H1 (cell line): ENCODE data around the gene STIM1. TPM values are rescaled to one million over a fixed set of nuclear protein-coding genes. Genes with fewer than 3 reads are reported as not detected.

ENCODE experiments used
- CTCF ChIA-PET: fragments of 300-600 bp; sonication (Branson Sonifier 250); formaldehyde crosslinking; loops from one replicate; lab custom pipeline; 2021; ENCODE audit not compliant: partially characterized antibody; lab: Charles Lee
- POLR2A ChIA-PET: fragments of 300-600 bp; sonication (Branson Sonifier 250); formaldehyde crosslinking; loops from one replicate; lab custom pipeline; 2021; ENCODE audit warnings: inconsistent platforms; ENCODE audit not compliant: partially characterized antibody; lab: Charles Lee
- DNase-seq, 2 experiments: peaks; one replicate each; pipeline versions ENCODE4 v3.0.0 to v3.0.0-alpha.2; 2010 to 2022; ENCODE audit warnings: low spot score in 2 of 2, low read depth in 1 of 2, mixed read lengths in 1 of 2
- FAIRE-seq: peaks from 2 replicates; lab custom pipeline; 2011; peaks lifted over from hg19 to GRCh38; lab: Jason Lieb, UNC
- H2AFZ ChIP-seq: 2 replicates; pipeline ENCODE4 v1.8.1; 2012; ENCODE audit warnings: low read length, inconsistent platforms
- H2AK5ac ChIP-seq: 2 replicates; pipeline ENCODE4 v1.6.1; 2013; ENCODE audit warnings: low read depth, low read length
- H2BK120ac ChIP-seq: replicated peaks from 2 replicates; pipeline ENCODE3; 2013; ENCODE audit warnings: low read depth, low read length, inconsistent platforms
- H2BK12ac ChIP-seq: 2 replicates; pipeline ENCODE4 v1.6.1; 2013; ENCODE audit warnings: low read depth, low read length
- H2BK15ac ChIP-seq: 2 replicates; pipeline ENCODE4 v1.6.1; 2013; ENCODE audit warnings: low read length
- H2BK20ac ChIP-seq: 2 replicates; pipeline ENCODE4 v1.6.1; 2013; ENCODE audit warnings: low read length
- H2BK5ac ChIP-seq: 2 replicates; pipeline ENCODE4 v1.6.1; 2013; ENCODE audit warnings: low read depth, low read length
- H3K14ac ChIP-seq: 2 replicates; pipeline ENCODE4 v1.6.1; 2013; ENCODE audit warnings: inconsistent platforms; ENCODE audit not compliant: insufficient read length
- H3K18ac ChIP-seq: 2 replicates; pipeline ENCODE4 v1.6.1; 2013; ENCODE audit warnings: low read length; ENCODE audit errors: extremely low read depth
- H3K23ac ChIP-seq: 2 replicates; pipeline ENCODE4 v1.6.1; 2013; ENCODE audit warnings: inconsistent platforms; ENCODE audit not compliant: insufficient read length
- H3K23me2 ChIP-seq: 2 replicates; pipeline ENCODE4 v1.6.1; 2013; ENCODE audit warnings: low read depth, low read length
- H3K27ac ChIP-seq: 2 replicates; pipeline ENCODE4 v1.6.1; 2011; ENCODE audit warnings: low read depth, low read length, inconsistent platforms
- H3K27me3 ChIP-seq, 4 experiments: replicated peaks in 1 of 4; 1 replicate in 1 of 4; 2 replicates in 3 of 4; pipeline versions ENCODE4 v1.6.1 to v1.8.1; 2011 to 2013; ENCODE audit warnings: low read length in 3 of 4, mild to moderate bottlenecking in 3 of 4, inconsistent platforms in 2 of 4, mixed read lengths in 2 of 4, moderate library complexity in 1 of 4; ENCODE audit not compliant: control insufficient read depth in 3 of 4, insufficient read depth in 3 of 4; ENCODE audit errors: extremely low read depth in 1 of 4
- H3K36me3 ChIP-seq, 4 experiments: 2 replicates each; pipeline versions ENCODE4 v1.6.1 to v1.8.1; 2011 to 2013; ENCODE audit warnings: mild to moderate bottlenecking in 4 of 4, low read length in 3 of 4, moderate library complexity in 2 of 4, control low read depth in 1 of 4, inconsistent platforms in 1 of 4; ENCODE audit not compliant: insufficient read depth in 4 of 4, control insufficient read depth in 2 of 4
- H3K4ac ChIP-seq: replicated peaks from 2 replicates; pipeline ENCODE3; 2013; ENCODE audit warnings: low read length, low read depth, mixed read lengths, inconsistent platforms; ENCODE audit not compliant: insufficient read length
- H3K4me1 ChIP-seq, 4 experiments: replicated peaks in 1 of 4; 1 replicate in 1 of 4; 2 replicates in 3 of 4; pipeline versions ENCODE4 v1.6.1 to v1.8.1; 2011 to 2013; ENCODE audit warnings: low read length in 3 of 4, inconsistent platforms in 2 of 4, mixed read lengths in 1 of 4; ENCODE audit not compliant: insufficient read depth in 4 of 4, control insufficient read depth in 3 of 4
- H3K4me2 ChIP-seq, 2 experiments: 2 replicates each; pipeline versions ENCODE4 v1.6.1 to v1.8.1; 2011 to 2013; ENCODE audit warnings: low read depth in 2 of 2, low read length in 2 of 2, control low read depth in 1 of 2, inconsistent platforms in 1 of 2, mild to moderate bottlenecking in 1 of 2; ENCODE audit not compliant: insufficient read depth in 1 of 2
- H3K4me3 ChIP-seq, 4 experiments: fragments of 200-600, 300-600 bp in 1 of 4; sonication (generic), shearing (Covaris generic), sonication (Bioruptor Twin) in 1 of 4; 2 replicates each; pipeline versions ENCODE4 v1.5.1 to v1.8.1; 2011 to 2016; ENCODE audit warnings: low read length in 4 of 4, low read depth in 3 of 4, control low read depth in 2 of 4, inconsistent platforms in 2 of 4, mild to moderate bottlenecking in 2 of 4, mixed read lengths in 1 of 4, moderate library complexity in 1 of 4; ENCODE audit not compliant: insufficient read depth in 2 of 4; ENCODE audit errors: extremely low read depth in 1 of 4
- H3K56ac ChIP-seq: replicated peaks from 2 replicates; pipeline ENCODE3; 2013; ENCODE audit warnings: low read depth, mild to moderate bottlenecking, mixed read lengths, low read length, inconsistent platforms; ENCODE audit not compliant: insufficient read length
- H3K79me1 ChIP-seq: 2 replicates; pipeline ENCODE4 v1.6.1; 2013; ENCODE audit warnings: low read depth, low read length, control low read depth
- H3K79me2 ChIP-seq, 2 experiments: 2 replicates each; pipeline versions ENCODE4 v1.6.1 to v1.8.1; 2012 to 2013; ENCODE audit warnings: low read length in 2 of 2, mild to moderate bottlenecking in 2 of 2, inconsistent platforms in 1 of 2; ENCODE audit not compliant: insufficient read depth in 2 of 2, control insufficient read depth in 1 of 2
- H3K9ac ChIP-seq, 4 experiments: replicated peaks in 1 of 4; 1 replicate in 1 of 4; 2 replicates in 3 of 4; pipeline versions ENCODE4 v1.6.1 to v1.8.1; 2011 to 2013; ENCODE audit warnings: low read depth in 3 of 4, low read length in 3 of 4, control low read depth in 2 of 4, mild to moderate bottlenecking in 2 of 4, moderate library complexity in 2 of 4, inconsistent platforms in 1 of 4; ENCODE audit errors: extremely low read depth in 1 of 4
- H3K9me3 ChIP-seq, 2 experiments: 2 replicates each; pipeline versions ENCODE4 v1.6.1 to v1.8.1; 2012 to 2013; ENCODE audit warnings: mild to moderate bottlenecking in 2 of 2, moderate library complexity in 2 of 2, control low read depth in 1 of 2, inconsistent platforms in 1 of 2, low read depth in 1 of 2, low read length in 1 of 2, mixed read lengths in 1 of 2; ENCODE audit not compliant: insufficient read depth in 2 of 2
- H4K20me1 ChIP-seq, 2 experiments: replicated peaks in 1 of 2; 2 replicates each; pipeline versions ENCODE3 to v1.8.1; 2011 to 2013; ENCODE audit warnings: inconsistent platforms in 2 of 2, low read length in 2 of 2, mild to moderate bottlenecking in 1 of 2; ENCODE audit not compliant: insufficient read depth in 2 of 2, control insufficient read depth in 1 of 2
- H4K5ac ChIP-seq: 2 replicates; pipeline ENCODE4 v1.6.1; 2013; ENCODE audit warnings: low read length, low read depth, mixed read lengths, inconsistent platforms; ENCODE audit not compliant: insufficient read length
- H4K8ac ChIP-seq: 2 replicates; pipeline ENCODE4 v1.8.0; 2013; ENCODE audit warnings: mild to moderate bottlenecking, moderate library complexity, low read length, inconsistent platforms; ENCODE audit not compliant: insufficient read depth; ENCODE audit errors: extremely low read depth
- H4K91ac ChIP-seq: replicated peaks from 2 replicates; pipeline ENCODE3; 2013; ENCODE audit warnings: low read length, mixed read lengths, inconsistent platforms; ENCODE audit not compliant: insufficient read length
- BCL11A ChIP-seq, 2 experiments: IDR thresholded peaks; one replicate each; pipeline ENCODE4 v1.6.1; 2011; ENCODE audit warnings: low read depth in 2 of 2, low read length in 2 of 2, mild to moderate bottlenecking in 2 of 2
- CHD1 ChIP-seq: IDR thresholded peaks from 2 replicates; pipeline ENCODE4 v1.6.1; 2012; ENCODE audit warnings: low read depth, low read length, improper control_type of control experiment
- CHD2 ChIP-seq: IDR thresholded peaks from 2 replicates; pipeline ENCODE4 v1.6.1; 2012; ENCODE audit warnings: low read length, improper control_type of control experiment
- HDAC2 ChIP-seq, 2 experiments: fragments of 300-600 bp in 1 of 2; sonication (generic) in 1 of 2; IDR thresholded peaks; 2 replicates each; pipeline ENCODE4 v1.6.1; 2011 to 2012; ENCODE audit warnings: low read depth in 2 of 2, low read length in 2 of 2, mild to moderate bottlenecking in 2 of 2, moderate library complexity in 2 of 2, borderline replicate concordance in 1 of 2, inconsistent platforms in 1 of 2
- KDM1A ChIP-seq: fragments of 200-600, 300-600 bp; sonication (generic); IDR thresholded peaks from 2 replicates; pipeline ENCODE4 v1.7.1; 2016; ENCODE audit warnings: mild to moderate bottlenecking, low read length, borderline replicate concordance
- KDM5A ChIP-seq: fragments of 200-600 bp; IDR thresholded peaks from 2 replicates; pipeline ENCODE4 v1.7.1; 2012; ENCODE audit warnings: mild to moderate bottlenecking, low read length, inconsistent platforms, mixed read lengths
- MAFK ChIP-seq: IDR thresholded peaks from 2 replicates; pipeline ENCODE4 v1.6.1; 2012; ENCODE audit warnings: low read depth, mild to moderate bottlenecking, improper control_type of control experiment, low read length
- SAP30 ChIP-seq: fragments of 300-600 bp; sonication (generic); IDR thresholded peaks from 2 replicates; pipeline ENCODE4 v1.7.1; 2012; ENCODE audit warnings: low read length, moderate library complexity, mild to moderate bottlenecking, inconsistent platforms; ENCODE audit not compliant: insufficient read depth, insufficient replicate concordance
- SIN3A ChIP-seq, 2 experiments: IDR thresholded peaks in 1 of 2; conservative IDR thresholded peaks in 1 of 2; 2 replicates each; pipeline ENCODE4 v1.6.1; 2011 to 2012; ENCODE audit warnings: low read length in 2 of 2, improper control_type of control experiment in 1 of 2, low read depth in 1 of 2, mild to moderate bottlenecking in 1 of 2
- SIX5 ChIP-seq: IDR thresholded peaks from 2 replicates; pipeline ENCODE4 v1.6.1; 2011; ENCODE audit warnings: mild to moderate bottlenecking, low read depth, low read length
- SP2 ChIP-seq: IDR thresholded peaks from 2 replicates; pipeline ENCODE4 v1.6.1; 2012; ENCODE audit warnings: mild to moderate bottlenecking, low read length, inconsistent platforms
- SP4 ChIP-seq: IDR thresholded peaks from 2 replicates; pipeline ENCODE4 v1.6.1; 2012; ENCODE audit warnings: low read length, inconsistent platforms
- SRF ChIP-seq: IDR thresholded peaks from 2 replicates; pipeline ENCODE4 v1.6.1; 2011; ENCODE audit warnings: mild to moderate bottlenecking, low read depth, low read length, moderate library complexity
- YY1 ChIP-seq: IDR thresholded peaks from 2 replicates; pipeline ENCODE4 v1.6.1; 2011; ENCODE audit warnings: low read depth, mild to moderate bottlenecking, low read length
- WGBS, 2 experiments: shearing (Covaris generic) in 1 of 2; methylation state at CpG; one replicate each; pipeline versions ENCODE4 v1.1.6 to v1.1.7; 2013 to 2015; ENCODE audit warnings: low lambda C conversion rate in 2 of 2, mixed read lengths in 2 of 2, inconsistent platforms in 1 of 2, low coverage in 1 of 2, missing lambda C conversion rate in 1 of 2; ENCODE audit not compliant: insufficient replicate concordance in 2 of 2, insufficient coverage in 1 of 2, insufficient read length in 1 of 2; ENCODE audit errors: extremely low coverage in 1 of 2, missing lambda C conversion rate in 1 of 2; 5-methylcytosine and 5-hydroxymethylcytosine counted together
- polyA plus RNA-seq, 7 experiments: library from polyadenylated mRNA; depleted of rRNA in 3 of 7; stranded (reverse) in 5 of 7; unstranded in 2 of 7; fragments of >200 nt in 5 of 7; fragments of 200-250 nt in 2 of 7; gene quantifications; 1 replicate in 5 of 7; 2 replicates in 1 of 7; 4 replicates in 1 of 7; pipeline versions ENCODE4 v1.2.1 to v1.2.3, GENCODE V29; 2011 to 2013; ENCODE audit warnings: missing spikeins in 2 of 7, mixed read lengths in 2 of 7
- total RNA-seq: library from RNA; stranded (reverse); fragmentation: NEBNext Ultra II Directional; extraction: Animal tissue kit (Norgen Biotek cat#: 25700); gene quantifications from 2 replicates; pipeline ENCODE4 v1.2.1, GENCODE V29; 2021

The STIM1 gene
- total and polyA plus RNA-seq, 2 of the 8 experiments (the other 6 are each of a cell fraction or from before 2014, with no cell fraction given): 11.1 to 12.2 TPM

GRCh38 chr11:4068962-4069361 lies 213.5 kb downstream of the STIM1 start:
- H4K91ac ChIP-seq: no peak overlapping the region
- no peak overlapping the region for H2BK120ac ChIP-seq
- no peak overlapping the region for H2AFZ ChIP-seq
- H3K79me2 ChIP-seq: no peaks in the 10 kb centered on the region
- TF ChIP-seq SRF (no peak), MAFK (no peak), HDAC2 (IDR thresholded peaks at IDR 0.05; ENCODE audit: borderline replicate concordance in 1 of 2, low read depth in 2 of 2, low read length in 2 of 2) (no peak), BCL11A (IDR thresholded peaks at IDR 0.05; ENCODE audit: low read depth in 2 of 2, low read length in 2 of 2) (no peak), CHD2 (no peak), SIN3A (conservative IDR thresholded peaks at IDR 0.05 in 1 of 2, IDR thresholded peaks at IDR 0.05 in 1 of 2; ENCODE audit: low read depth in 1 of 2, low read length in 2 of 2) (no peak), KDM1A (no peak), SAP30 (no peak), KDM5A (no peak), SP4 (no peak), SIX5 (no peak), CHD1 (no peak), YY1 (no peak), SP2 (no peak)
- H3K23me2 ChIP-seq: no peaks in the 10 kb centered on the region; the same call in 1 of the 2 replicates
- H3K23ac ChIP-seq: no peak overlapping the region
- H4K8ac ChIP-seq: no peak overlapping the region
- no peaks in the 10 kb centered on the region; a peak in 1 of 7 replicates for H3K27me3 ChIP-seq
- no peaks in the 10 kb centered on the region for H3K79me1 ChIP-seq
- no peak overlapping the region for H3K27ac ChIP-seq
- ChIA-PET POLR2A (interaction anchor here (0.6 kb wide), 1 partner anchor 597 kb away, joined by 3 read pairs; no protein-coding TSS in a partner anchor), CTCF (interaction anchor here (0.7 to 13.4 kb wide), 5 partner anchors 15 to 244 kb away, joined by 3 to 422 read pairs (median 3); partner anchors contain the start of genes RHOG and STIM1)
- no peak overlapping the region for H2BK12ac ChIP-seq
- WGBS, 2 experiments: 85% methylated on average over 1 of the region's 1 CpG; no CpG with 5 or more reads in 1 of the 2 experiments
- FAIRE-seq: no peak
- no peak overlapping the region for H3K4ac ChIP-seq
- no peaks in the 10 kb centered on the region for H3K9me3 ChIP-seq
- no peaks in the 10 kb centered on the region for H3K4me1 ChIP-seq
- H2BK20ac ChIP-seq: no peak overlapping the region
- H4K5ac ChIP-seq: no peak overlapping the region
- H3K4me2 ChIP-seq: no peak overlapping the region
- no peak overlapping the region for H3K56ac ChIP-seq
- no peak overlapping the region for H3K9ac ChIP-seq
- H3K18ac ChIP-seq: no peak overlapping the region
- no peak overlapping the region for H2BK15ac ChIP-seq
- H3K4me3 ChIP-seq: no peak overlapping the region
- H2AK5ac ChIP-seq: no peak overlapping the region
- no peak overlapping the region for H3K14ac ChIP-seq
- no peak for DNase-seq
- no peaks in the 10 kb centered on the region for H3K36me3 ChIP-seq
- no peak overlapping the region for H2BK5ac ChIP-seq
- H4K20me1 ChIP-seq: no peaks in the 10 kb centered on the region
